Body of pancreas (tissue), 4 donors: ENCODE data around the gene KDM2B. TPM values are rescaled to one million over a fixed set of nuclear protein-coding genes. Genes with fewer than 3 reads are reported as not detected.

Source experiments
- ATAC-seq: fragments of 150-250 bp; one replicate; pipeline ENCODE4 v1.9.1; 2016
- DNase-seq, 4 donors: peaks; one replicate each; pipeline ENCODE4 v3.0.0-alpha.2; 2019
- H3K27ac ChIP-seq, 4 donors: fragments of 200-600 bp; sonication (generic); 1 replicate in 3 of 4; 2 replicates in 1 of 4; pipeline versions ENCODE4 v1.5.1 to v1.6.1; 2016 to 2019; ENCODE audit warnings: mild to moderate bottlenecking in 1 of 4, mixed read lengths in 1 of 4, moderate library complexity in 1 of 4
- H3K27me3 ChIP-seq, 2 donors: fragments of 200-600 bp; sonication (generic); one replicate each; pipeline ENCODE4 v1.6.0; 2016; ENCODE audit warnings: mild to moderate bottlenecking in 1 of 2
- H3K36me3 ChIP-seq, 2 donors: fragments of 200-600 bp; sonication (generic); replicated peaks in 1 of 2; 2 replicates each; pipeline ENCODE4 v1.5.1; 2016; ENCODE audit warnings: low read depth in 2 of 2; ENCODE audit not compliant: insufficient read depth in 1 of 2
- H3K4me1 ChIP-seq: fragments of 200-600 bp; sonication (generic); one replicate; pipeline ENCODE4 v1.6.0; 2016
- H3K4me3 ChIP-seq, 2 donors: fragments of 200-600 bp; sonication (generic); 1 replicate in 1 of 2; 2 replicates in 1 of 2; pipeline ENCODE4 v1.5.1; 2016 to 2019
- H3K9me3 ChIP-seq, 3 donors: fragments of 200-600 bp; sonication (generic); 1 replicate in 2 of 3; 2 replicates in 1 of 3; pipeline ENCODE4 v1.5.1; 2016
- POLR2A ChIP-seq, 3 donors: fragments of 450-650 bp; IDR thresholded peaks; one replicate each; pipeline ENCODE4 v1.6.1; 2016; ENCODE audit warnings: antibody characterized with exemption in 3 of 3, mild to moderate bottlenecking in 2 of 3
- WGBS, 2 donors: methylation state at CpG; one replicate each; pipeline ENCODE4 v1.1.5; 2017; 5-methylcytosine and 5-hydroxymethylcytosine counted together
- intact Hi-C: fragments of 100-400 bp; cut with DNase I; formaldehyde crosslinking; loops from one replicate; pipeline ENCODE4 v1.15.1; 2023
- total RNA-seq, 2 donors: library from RNA; depleted of rRNA; stranded (reverse); fragments of >200 nt; gene quantifications; one replicate each; pipeline ENCODE4 v1.1.0, GENCODE V29; 2016
- TF ChIP-seq, protein P1 (sequence below), 7 experiments: fragments of 450-650 bp in 4 of 7; fragments of 200-600 bp in 3 of 7; sonication (generic) in 3 of 7; IDR thresholded peaks; one replicate each; pipeline ENCODE4 v1.5.1; 2016 to 2019; ENCODE audit warnings: antibody characterized with exemption in 7 of 7

KDM2B gene
- total RNA-seq = 10 to 100 TPM; 17.8 to 26.5 TPM

DNA sequence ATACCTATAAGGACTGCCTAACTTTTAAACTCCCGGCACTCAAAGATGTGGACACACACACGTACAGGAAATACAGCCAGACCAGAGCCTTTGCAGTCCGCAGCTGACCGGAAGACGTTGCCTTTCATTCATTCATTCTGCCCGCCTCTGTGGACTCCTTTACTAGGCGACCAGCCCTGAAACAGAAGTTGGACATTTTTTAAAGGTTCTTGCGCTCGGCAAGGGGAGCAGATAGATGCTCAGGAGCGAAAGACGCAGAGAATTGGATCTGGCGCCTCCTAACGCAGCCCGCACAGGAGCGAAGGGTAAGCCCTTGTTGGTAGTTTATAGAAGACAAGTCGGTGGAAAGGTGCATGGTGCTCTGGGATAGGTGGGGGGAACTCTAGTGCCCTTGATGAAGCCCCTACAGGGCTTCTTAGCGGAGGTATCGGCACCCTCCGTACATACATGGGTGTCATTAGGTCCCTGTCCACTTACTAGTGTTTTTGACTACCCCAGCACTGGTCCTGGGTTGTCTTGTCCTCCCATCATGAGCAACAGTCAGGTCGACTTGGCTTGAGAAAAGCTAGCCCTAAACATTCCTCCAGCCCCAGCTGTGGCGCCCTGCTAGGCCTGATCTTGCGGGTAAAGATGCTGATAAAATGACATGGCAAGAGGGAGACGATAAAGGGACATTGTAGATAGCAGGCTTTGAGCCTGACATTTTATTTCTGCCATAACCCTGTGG lies at the start of gene KDM2B:
Gene KDM2B, minus strand, starts transcription at position 65 of the 727 bp plus-strand sequence. CDS start 112 bp downstream, outside the sequence.
- DNase-seq = peak in 3 of 4 donors; percentile 14 to 56 (median 43)
- intact Hi-C loops = no loop called here
- H3K4me1 ChIP-seq = peaks cover 44% of the 10 kb centered on the region

DNA sequence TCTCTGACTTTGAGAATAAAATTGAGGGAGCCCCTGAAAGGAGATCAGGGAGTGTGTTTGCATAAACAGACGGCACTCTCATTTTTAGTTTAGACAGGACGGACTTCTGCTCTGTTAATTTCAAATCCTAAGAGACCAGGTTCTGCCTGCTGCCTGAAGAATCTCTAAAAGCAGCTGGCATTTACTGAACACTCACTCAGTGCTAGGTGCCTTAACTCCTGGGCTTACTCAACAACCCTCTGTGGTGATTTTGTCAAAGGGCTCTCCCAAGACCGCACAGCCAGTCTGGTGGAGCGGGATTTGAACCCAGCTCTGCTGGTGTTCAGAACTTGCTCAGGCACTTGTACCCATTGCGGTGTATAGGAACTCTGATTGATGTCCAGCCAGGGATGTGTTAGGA lies 47.7 kb upstream of the KDM2B start:
- WGBS, 2 donors = 73 to 82% methylated on average over 5 of the region's 5 CpGs
- no peak for TF ChIP-seq POLR2A (IDR thresholded peaks at IDR 0.05)
- TF ChIP-seq, protein P1, sequence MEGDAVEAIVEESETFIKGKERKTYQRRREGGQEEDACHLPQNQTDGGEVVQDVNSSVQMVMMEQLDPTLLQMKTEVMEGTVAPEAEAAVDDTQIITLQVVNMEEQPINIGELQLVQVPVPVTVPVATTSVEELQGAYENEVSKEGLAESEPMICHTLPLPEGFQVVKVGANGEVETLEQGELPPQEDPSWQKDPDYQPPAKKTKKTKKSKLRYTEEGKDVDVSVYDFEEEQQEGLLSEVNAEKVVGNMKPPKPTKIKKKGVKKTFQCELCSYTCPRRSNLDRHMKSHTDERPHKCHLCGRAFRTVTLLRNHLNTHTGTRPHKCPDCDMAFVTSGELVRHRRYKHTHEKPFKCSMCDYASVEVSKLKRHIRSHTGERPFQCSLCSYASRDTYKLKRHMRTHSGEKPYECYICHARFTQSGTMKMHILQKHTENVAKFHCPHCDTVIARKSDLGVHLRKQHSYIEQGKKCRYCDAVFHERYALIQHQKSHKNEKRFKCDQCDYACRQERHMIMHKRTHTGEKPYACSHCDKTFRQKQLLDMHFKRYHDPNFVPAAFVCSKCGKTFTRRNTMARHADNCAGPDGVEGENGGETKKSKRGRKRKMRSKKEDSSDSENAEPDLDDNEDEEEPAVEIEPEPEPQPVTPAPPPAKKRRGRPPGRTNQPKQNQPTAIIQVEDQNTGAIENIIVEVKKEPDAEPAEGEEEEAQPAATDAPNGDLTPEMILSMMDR (IDR thresholded peaks at IDR 0.05) = no peak
- intact Hi-C loops = loop anchor here (10.0 kb wide), 2 partner anchors 54 to 56 kb away; no protein-coding TSS in a partner anchor
- DNase-seq (no peak), ATAC-seq (no peak)
- Histone ChIP-seq H3K4me3 (no peak overlapping the region), H3K4me1 (peaks cover 47% of the 10 kb centered on the region), H3K27me3 (no peaks in the 10 kb centered on the region), H3K9me3 (no peaks in the 10 kb centered on the region), H3K36me3 (no peaks in the 10 kb centered on the region), H3K27ac (no peak overlapping the region)

More for the DNA sequence above, at the start of gene KDM2B:
- peak within 1 kb of the TSS; percentile 46 to 85 (median 74) for H3K27ac ChIP-seq
- no peaks in the 10 kb centered on the region for H3K36me3 ChIP-seq
- no peak for ATAC-seq
- no peaks in the 10 kb centered on the region for H3K9me3 ChIP-seq
- H3K27me3 ChIP-seq = no peaks in the 10 kb centered on the region
- H3K4me3 ChIP-seq = peak within 1 kb of the TSS; percentile 49 to 61
- WGBS, 2 donors = 43 to 54% methylated on average over 23 of the region's 23 CpGs
- no peak for TF ChIP-seq POLR2A (IDR thresholded peaks at IDR 0.05)
- TF ChIP-seq, protein P1 (IDR thresholded peaks at IDR 0.05) = no peak

DNA sequence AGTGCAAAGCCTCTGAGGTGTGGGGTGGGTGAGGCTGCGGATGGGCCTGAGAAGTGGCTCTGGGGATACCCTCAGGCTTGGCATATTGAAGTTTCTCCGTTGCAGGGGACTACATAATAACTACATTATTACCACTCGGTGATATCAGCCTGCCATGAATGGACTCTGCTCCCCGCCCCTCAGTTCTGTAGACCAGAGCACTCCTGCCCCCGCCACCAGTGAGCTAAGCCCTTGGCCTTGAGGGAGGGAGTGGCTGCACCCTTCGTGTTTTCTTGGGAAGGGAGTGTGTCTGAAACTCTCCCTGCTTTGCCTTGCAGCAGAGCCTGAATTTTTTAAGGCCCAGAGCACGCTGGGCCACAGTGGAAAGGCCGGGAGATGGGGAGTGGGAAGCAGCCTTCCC lies 47.2 kb upstream of the KDM2B start:
- ATAC-seq (no peak), DNase-seq (peak; percentile 17 to 56 (median 42))
- Histone ChIP-seq H3K4me1 (peaks cover 43% of the 10 kb centered on the region), H3K27ac (peak overlapping the region in 3 of 4 donors; percentile 91 to 96 (median 95)), H3K9me3 (no peaks in the 10 kb centered on the region), H3K27me3 (no peaks in the 10 kb centered on the region), H3K36me3 (no peaks in the 10 kb centered on the region), H3K4me3 (no peak overlapping the region)
- intact Hi-C loops = loop anchor here (10.0 kb wide), 2 partner anchors 53 to 57 kb away; no protein-coding TSS in a partner anchor
- WGBS, 2 donors = 41 to 56% methylated on average over 8 of the region's 8 CpGs
- TF ChIP-seq, protein P1 (IDR thresholded peaks at IDR 0.05) = no peak
- no peak for TF ChIP-seq POLR2A (IDR thresholded peaks at IDR 0.05)

DNA sequence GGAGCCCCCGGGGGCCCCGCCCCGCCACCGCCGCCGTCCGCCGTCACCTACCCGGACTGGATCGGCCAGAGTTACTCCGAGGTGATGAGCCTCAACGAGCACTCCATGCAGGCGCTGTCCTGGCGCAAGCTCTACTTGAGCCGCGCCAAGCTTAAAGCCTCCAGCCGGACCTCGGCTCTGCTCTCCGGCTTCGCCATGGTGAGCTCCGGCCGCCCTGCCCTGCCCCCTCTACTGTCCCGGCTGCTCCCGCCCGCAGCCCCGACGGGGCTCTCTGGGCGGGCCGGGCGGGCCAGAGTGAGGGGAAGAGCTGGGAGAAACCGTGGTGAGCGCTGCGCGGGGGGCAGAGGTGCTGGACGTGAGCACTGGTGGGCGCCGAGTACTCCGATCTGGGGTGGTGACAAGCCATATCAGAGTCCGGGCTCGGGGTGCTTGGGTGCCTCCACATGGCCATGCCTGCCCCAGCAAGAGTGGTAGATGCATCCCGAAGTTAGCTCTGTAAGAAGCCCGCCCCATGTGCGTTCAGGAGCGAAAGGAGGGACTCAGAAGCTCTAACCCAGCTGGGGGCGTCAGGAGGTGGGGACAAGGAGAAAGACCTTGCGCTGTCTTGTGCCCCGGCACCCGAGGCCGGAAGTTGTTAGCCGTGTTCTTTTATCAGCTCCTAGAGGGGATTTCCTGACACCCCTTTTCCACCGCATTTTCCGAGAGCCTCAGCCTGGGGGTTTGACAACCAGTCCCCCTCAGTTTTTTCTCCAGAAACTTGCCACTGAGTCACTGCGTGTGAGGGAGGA lies 46.2 kb upstream of the KDM2B start:
- peaks cover 36% of the 10 kb centered on the region for H3K4me1 ChIP-seq
- TF ChIP-seq, protein P1 (IDR thresholded peaks at IDR 0.05) = peak in 1 of 7 experiments; percentile 4
- TF ChIP-seq POLR2A (IDR thresholded peaks at IDR 0.05) = peak; percentile 15 to 38 (median 21)
- no peaks in the 10 kb centered on the region for H3K27me3 ChIP-seq
- no peaks in the 10 kb centered on the region for H3K9me3 ChIP-seq
- H3K4me3 ChIP-seq = peak overlapping the region; percentile 56 to 59
- intact Hi-C loops = loop anchor here (10.0 kb wide), 2 partner anchors 52 to 58 kb away; no protein-coding TSS in a partner anchor
- peak; percentile 58 to 64 (median 60) for DNase-seq
- WGBS, 2 donors = 0 to 2% methylated on average over 13 to 47 of the region's 53 CpGs
- peak overlapping the region; percentile 76 to 96 (median 93) for H3K27ac ChIP-seq
- peak; percentile 52 for ATAC-seq
- no peaks in the 10 kb centered on the region for H3K36me3 ChIP-seq
